Activated naive CD8-positive, alpha-beta T cell treated with anti-CD3 and anti-CD28 coated beads for 36 hours (primary cell): ENCODE data around the gene TOR1AIP2. TPM values are rescaled to one million over a fixed set of nuclear protein-coding genes. Genes with fewer than 3 reads are reported as not detected.
A peak's percentile ranks its signal among the peaks of the same experiment; 100 is the strongest.
"Not testable (repeated sequence)": the region's sequence is repeated elsewhere in the genome, so short reads cannot be mapped to it uniquely, and the experiment has no call there.

Source experiments
- DNase-seq: peaks from one replicate; pipeline ENCODE4 v3.0.0; 2021
- H3K27ac Mint-ChIP-seq: one replicate; pipeline ENCODE4 v1.8.0; 2022; ENCODE audit warnings: mild to moderate bottlenecking, moderate library complexity, mixed read lengths
- H3K27me3 Mint-ChIP-seq: one replicate; pipeline ENCODE4 v1.8.0; 2022; ENCODE audit warnings: mild to moderate bottlenecking, mixed read lengths
- H3K36me3 Mint-ChIP-seq: one replicate; pipeline ENCODE4 v1.8.0; 2021; ENCODE audit warnings: mild to moderate bottlenecking, mixed read lengths
- H3K4me1 Mint-ChIP-seq: one replicate; pipeline ENCODE4 v1.8.0; 2021; ENCODE audit warnings: mixed read lengths
- H3K4me3 Mint-ChIP-seq: one replicate; pipeline ENCODE4 v1.8.0; 2022; ENCODE audit warnings: mild to moderate bottlenecking, moderate library complexity, mixed read lengths
- H3K9me3 Mint-ChIP-seq: one replicate; pipeline ENCODE4 v1.8.0; 2022; ENCODE audit warnings: mixed read lengths
- total RNA-seq, 2 experiments: library from RNA; stranded (reverse); gene quantifications; one replicate each; pipeline ENCODE4 v1.2.3, GENCODE V29; 2021

The TOR1AIP2 gene
- total RNA-seq, 2 experiments from 2014 or later: 57.1 to 59.0 TPM

DNA sequence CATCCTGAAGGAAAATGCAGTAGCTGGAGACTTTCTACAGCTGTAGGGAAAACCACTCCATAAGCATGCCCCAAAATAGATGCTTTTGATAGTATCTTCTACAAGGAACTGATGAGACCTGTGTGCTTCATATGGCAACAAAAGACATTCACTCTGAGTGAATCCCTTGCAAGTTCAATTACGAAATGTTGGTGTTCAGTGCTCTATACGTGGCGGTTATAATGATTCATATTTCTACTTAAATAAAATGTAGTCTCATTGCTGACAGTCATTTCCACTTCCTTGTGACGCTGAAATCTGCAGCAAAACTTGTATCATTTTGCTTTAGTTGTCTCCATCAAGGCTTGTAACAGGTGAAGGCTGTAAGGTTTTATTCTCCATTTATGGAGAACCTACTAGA is 20.6 kb downstream of the TOR1AIP2 start:
- H3K4me1 Mint-ChIP-seq: peaks cover 5% of the 10 kb centered on the region
- H3K27me3 Mint-ChIP-seq: no peaks in the 10 kb centered on the region
- peaks cover 6% of the 10 kb centered on the region for H3K36me3 Mint-ChIP-seq
- no peak overlapping the region for H3K27ac Mint-ChIP-seq
- no peak for DNase-seq
- H3K9me3 Mint-ChIP-seq: no peaks in the 10 kb centered on the region
- no peak overlapping the region for H3K4me3 Mint-ChIP-seq

DNA sequence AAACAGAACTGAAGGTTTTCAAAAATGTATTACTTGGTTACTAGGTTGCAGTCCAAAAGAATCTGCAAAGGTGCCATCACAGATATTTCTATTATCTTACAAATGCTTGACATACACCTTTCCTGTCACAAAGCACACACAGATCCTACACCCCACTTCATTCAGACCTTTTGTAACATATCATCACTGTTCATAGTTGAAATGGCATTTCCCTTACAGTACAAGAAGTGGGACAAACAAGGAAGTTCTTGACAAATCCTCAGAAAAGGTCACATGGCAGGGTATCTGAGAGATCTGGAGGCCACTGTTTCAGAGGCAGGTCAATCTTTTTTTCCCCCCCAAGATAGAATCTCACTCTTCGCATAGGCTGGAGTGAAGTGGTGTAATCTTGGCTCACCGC is 21.3 kb downstream of the TOR1AIP2 start:
- H3K27me3 Mint-ChIP-seq: no peaks in the 10 kb centered on the region
- H3K4me1 Mint-ChIP-seq: peaks cover 5% of the 10 kb centered on the region
- no peak overlapping the region for H3K4me3 Mint-ChIP-seq

DNA sequence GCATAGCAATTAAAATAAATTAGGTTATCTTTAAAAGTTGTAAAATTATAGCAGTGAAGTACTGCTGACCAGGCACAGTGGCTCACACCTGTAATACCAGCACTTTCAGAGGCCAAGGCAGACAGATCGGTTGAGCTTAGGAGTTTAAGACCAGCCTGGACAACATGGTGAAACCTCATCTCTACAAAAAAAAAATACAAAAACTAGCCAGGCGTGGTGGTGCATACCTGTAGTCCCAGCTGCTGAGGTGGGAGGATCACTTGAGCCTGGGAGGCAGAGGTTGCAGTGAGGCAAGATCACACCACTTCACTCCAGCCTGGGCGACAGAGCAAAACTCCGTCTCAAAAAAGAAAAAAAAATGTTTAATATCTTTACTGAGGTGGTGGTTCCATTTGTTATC is 21.8 kb downstream of the TOR1AIP2 start:
- H3K27me3 Mint-ChIP-seq, H3K9me3 Mint-ChIP-seq, H3K4me1 Mint-ChIP-seq, DNase-seq, H3K4me3 Mint-ChIP-seq, H3K36me3 Mint-ChIP-seq, H3K27ac Mint-ChIP-seq: not testable (repeated sequence)

More for the DNA sequence above, 21.3 kb downstream of the TOR1AIP2 start:
- no peak for DNase-seq
- no peaks in the 10 kb centered on the region for H3K9me3 Mint-ChIP-seq
- H3K36me3 Mint-ChIP-seq: peaks cover 9% of the 10 kb centered on the region
- H3K27ac Mint-ChIP-seq: no peak overlapping the region

- Mint-ChIP-seq H3K27me3 (no peaks in the 10 kb centered on the region), H3K27ac (no peak overlapping the region), H3K9me3 (no peaks in the 10 kb centered on the region), H3K4me3 (no peak overlapping the region), H3K36me3 (peaks cover 13% of the 10 kb centered on the region), H3K4me1 (peaks cover 5% of the 10 kb centered on the region)
- DNase-seq: no peak
Observed at GRCh38 chr1:179853102-179853501, 24.5 kb downstream of the TOR1AIP2 start.

DNA sequence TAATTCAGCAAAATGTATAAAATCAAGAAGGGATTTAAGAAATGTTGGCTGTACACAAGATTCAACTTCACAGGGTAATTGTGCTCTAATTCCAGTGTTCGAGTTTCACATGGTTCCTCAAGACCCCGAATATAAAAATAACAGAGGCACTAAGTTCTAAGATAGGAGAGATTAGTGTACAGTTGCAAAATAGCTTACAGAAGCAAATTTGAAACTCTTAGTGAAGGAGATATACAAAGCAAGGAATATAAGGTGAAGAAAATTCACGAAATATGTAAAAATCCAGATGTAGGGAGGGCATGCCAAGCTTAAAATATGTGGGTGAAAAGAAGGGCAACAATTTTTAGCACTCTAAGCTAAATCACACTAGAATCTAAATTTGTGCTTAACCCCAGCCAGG is 29.4 kb downstream of the TOR1AIP2 start:
- Mint-ChIP-seq H3K4me3 (no peak overlapping the region), H3K4me1 (peaks cover 3% of the 10 kb centered on the region), H3K27me3 (no peaks in the 10 kb centered on the region), H3K27ac (no peak overlapping the region), H3K9me3 (no peaks in the 10 kb centered on the region), H3K36me3 (peaks cover 20% of the 10 kb centered on the region)
- no peak for DNase-seq

DNA sequence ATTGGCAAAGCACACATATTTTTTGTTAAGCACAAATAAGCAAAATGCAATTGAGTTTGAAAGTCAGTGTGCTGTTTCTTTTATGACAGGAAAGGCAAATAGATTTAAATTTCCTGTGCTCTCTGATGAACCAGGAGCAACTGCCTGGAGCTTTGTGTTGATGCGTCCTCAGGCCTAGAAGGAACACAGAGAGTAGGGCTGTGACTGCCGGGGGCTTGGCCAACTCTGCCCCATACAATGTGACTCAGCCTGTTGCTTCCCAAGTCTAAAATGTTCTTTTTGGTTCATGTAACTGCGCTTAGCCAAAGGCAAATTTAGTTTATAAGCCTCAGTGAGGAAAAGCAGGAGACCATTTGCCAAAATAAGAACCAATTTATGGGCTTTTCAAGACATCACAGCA is 37.5 kb downstream of the TOR1AIP2 start:
- peaks cover 9% of the 10 kb centered on the region for H3K36me3 Mint-ChIP-seq
- DNase-seq: no peak
- no peaks in the 10 kb centered on the region for H3K4me1 Mint-ChIP-seq
- H3K9me3 Mint-ChIP-seq: no peaks in the 10 kb centered on the region
- no peak overlapping the region for H3K4me3 Mint-ChIP-seq
- H3K27me3 Mint-ChIP-seq: no peaks in the 10 kb centered on the region
- H3K27ac Mint-ChIP-seq: no peak overlapping the region

DNA sequence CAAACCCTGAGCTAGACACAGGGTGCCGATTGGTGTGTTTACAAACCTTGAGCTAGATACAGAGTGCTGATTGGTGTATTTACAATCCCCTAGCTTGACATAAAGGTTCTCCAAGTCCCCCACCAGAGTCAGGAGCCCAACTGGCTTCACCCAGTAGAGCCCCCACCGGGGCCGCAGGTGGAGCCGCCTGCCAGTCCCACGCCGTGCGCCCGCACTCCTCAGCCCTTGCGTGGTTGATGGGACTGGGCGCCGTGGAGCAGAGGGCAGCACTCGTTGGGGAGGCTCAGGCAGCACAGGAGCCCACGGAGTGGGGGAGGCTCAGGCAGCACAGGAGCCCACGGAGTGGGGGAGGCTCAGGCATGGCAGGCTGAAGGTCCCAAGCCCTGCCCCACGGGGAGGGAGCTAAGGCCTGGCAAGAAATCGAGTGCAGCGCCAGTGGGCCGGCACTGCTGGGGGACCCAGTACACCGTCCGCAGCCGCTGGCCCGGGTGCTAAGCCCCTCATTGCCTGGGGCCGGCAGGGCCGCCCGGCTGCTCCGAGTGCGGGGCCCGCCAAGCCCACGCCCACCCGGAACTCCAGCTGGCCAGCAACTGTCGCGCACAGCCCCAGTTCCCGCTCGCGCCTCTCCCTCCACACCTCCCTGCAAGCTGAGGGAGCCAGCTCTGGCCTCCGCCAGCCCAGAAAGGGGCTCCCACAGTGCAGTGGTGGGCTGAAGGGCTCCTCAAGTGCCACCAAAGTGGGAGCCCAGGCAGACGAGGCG is 40.7 kb downstream of the TOR1AIP2 start:
- H3K4me3 Mint-ChIP-seq, H3K27ac Mint-ChIP-seq, H3K4me1 Mint-ChIP-seq, H3K27me3 Mint-ChIP-seq, H3K36me3 Mint-ChIP-seq, DNase-seq, H3K9me3 Mint-ChIP-seq: not testable (repeated sequence)

DNA sequence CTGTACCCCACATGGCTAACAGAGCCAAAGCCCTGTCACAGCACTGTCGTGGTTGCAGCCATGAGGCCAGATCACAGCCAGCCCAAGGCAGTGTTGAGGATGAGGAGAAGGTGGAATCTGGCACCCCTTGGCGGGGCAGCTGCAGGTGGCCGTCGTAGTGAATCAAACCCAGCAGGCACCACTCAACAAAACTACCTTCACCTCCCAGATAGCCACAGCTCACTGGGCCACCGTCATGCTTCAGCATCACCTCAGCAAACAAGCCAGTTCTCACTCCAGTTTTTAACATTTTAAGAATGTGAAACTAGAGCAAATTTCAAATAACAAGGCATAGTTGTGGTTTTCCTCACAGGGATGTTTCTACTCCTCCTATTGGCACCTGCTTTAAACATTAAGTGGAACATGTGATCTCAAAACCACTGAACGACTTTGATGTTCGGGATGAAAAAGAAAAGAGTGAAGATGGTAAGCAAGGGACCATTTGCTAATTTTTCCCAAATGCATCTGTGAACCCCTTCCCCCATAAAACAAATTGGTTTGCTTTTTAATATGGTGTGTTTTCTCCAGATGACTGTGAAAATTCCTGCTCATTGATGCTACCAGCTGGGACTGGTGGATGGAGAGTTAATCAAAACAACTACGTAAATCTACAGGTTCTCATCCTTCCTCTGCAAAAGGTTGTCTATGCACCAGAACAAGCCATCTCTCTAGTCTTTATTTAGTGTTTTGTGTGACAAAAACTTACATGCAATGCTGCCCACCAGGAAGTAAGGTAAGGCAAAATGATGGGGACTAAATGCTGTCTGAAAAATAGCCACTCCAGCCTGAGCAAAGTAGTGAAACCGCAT is 45.5 kb downstream of the TOR1AIP2 start:
- H3K27me3 Mint-ChIP-seq: no peaks in the 10 kb centered on the region
- peaks cover 1% of the 10 kb centered on the region for H3K36me3 Mint-ChIP-seq
- H3K4me3 Mint-ChIP-seq: no peak overlapping the region
- peaks cover 16% of the 10 kb centered on the region for H3K4me1 Mint-ChIP-seq
- no peaks in the 10 kb centered on the region for H3K9me3 Mint-ChIP-seq
- peak overlapping the region; percentile 50 for H3K27ac Mint-ChIP-seq
- peak; percentile 12 for DNase-seq

DNA sequence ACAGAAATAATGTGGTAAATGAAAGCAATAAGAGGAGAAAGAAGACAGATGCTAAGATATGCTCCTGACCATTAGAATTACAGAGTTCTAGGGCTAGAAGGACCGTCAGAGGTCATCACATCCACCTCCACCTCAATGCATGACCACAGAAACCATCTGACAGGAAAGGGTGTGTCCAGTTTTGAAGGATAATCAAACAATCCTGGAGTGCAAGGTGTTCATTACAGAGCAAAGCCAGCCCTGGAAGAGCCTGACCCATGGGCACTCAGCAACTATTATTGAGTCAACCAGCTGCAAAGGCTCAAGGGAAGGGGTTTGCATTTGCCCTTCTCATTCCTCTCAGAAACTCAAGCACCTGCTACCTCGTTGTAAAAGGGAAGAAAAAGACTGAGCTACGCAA is 46.4 kb downstream of the TOR1AIP2 start:
- Mint-ChIP-seq H3K36me3 (peaks cover 1% of the 10 kb centered on the region), H3K27me3 (no peaks in the 10 kb centered on the region), H3K4me1 (peaks cover 16% of the 10 kb centered on the region), H3K27ac (no peak overlapping the region), H3K4me3 (no peak overlapping the region), H3K9me3 (no peaks in the 10 kb centered on the region)
- no peak for DNase-seq

- Mint-ChIP-seq H3K27ac (no peak overlapping the region), H3K9me3 (no peaks in the 10 kb centered on the region), H3K4me3 (no peak overlapping the region), H3K27me3 (no peaks in the 10 kb centered on the region), H3K4me1 (peaks cover 16% of the 10 kb centered on the region), H3K36me3 (no peaks in the 10 kb centered on the region)
- DNase-seq: no peak
Observed at GRCh38 chr1:179828554-179829110, 49.0 kb downstream of the TOR1AIP2 start.

- H3K36me3 Mint-ChIP-seq: no peaks in the 10 kb centered on the region
- no peak overlapping the region for H3K4me3 Mint-ChIP-seq
- no peak overlapping the region for H3K27ac Mint-ChIP-seq
- H3K27me3 Mint-ChIP-seq: no peaks in the 10 kb centered on the region
- H3K9me3 Mint-ChIP-seq: no peaks in the 10 kb centered on the region
- H3K4me1 Mint-ChIP-seq: peaks cover 8% of the 10 kb centered on the region
- no peak for DNase-seq
Observed at GRCh38 chr1:179826626-179827280, 50.9 kb downstream of the TOR1AIP2 start.

- Mint-ChIP-seq H3K36me3 (no peaks in the 10 kb centered on the region), H3K4me1 (no peaks in the 10 kb centered on the region), H3K27me3 (no peaks in the 10 kb centered on the region), H3K4me3 (no peak overlapping the region), H3K27ac (no peak overlapping the region), H3K9me3 (no peaks in the 10 kb centered on the region)
- no peak for DNase-seq
Observed at GRCh38 chr1:179825798-179826460, 51.7 kb downstream of the TOR1AIP2 start.

- Mint-ChIP-seq H3K9me3 (no peaks in the 10 kb centered on the region), H3K36me3 (no peaks in the 10 kb centered on the region), H3K4me1 (no peaks in the 10 kb centered on the region), H3K27me3 (no peaks in the 10 kb centered on the region), H3K4me3 (no peak overlapping the region), H3K27ac (no peak overlapping the region)
- no peak for DNase-seq
Observed at GRCh38 chr1:179825206-179825605, 52.4 kb downstream of the TOR1AIP2 start.

- H3K27ac Mint-ChIP-seq: no peak overlapping the region
- DNase-seq: no peak
Observed at GRCh38 chr1:179824265-179824664, 53.3 kb downstream of the TOR1AIP2 start.

GRCh38 chr1:179823693-179824092 is 53.9 kb downstream of the TOR1AIP2 start:
- DNase-seq: no peak
- no peaks in the 10 kb centered on the region for H3K27me3 Mint-ChIP-seq

More at GRCh38 chr1:179824265-179824664, 53.3 kb downstream of the TOR1AIP2 start:
- no peaks in the 10 kb centered on the region for H3K27me3 Mint-ChIP-seq
- no peaks in the 10 kb centered on the region for H3K9me3 Mint-ChIP-seq
- H3K4me1 Mint-ChIP-seq: no peaks in the 10 kb centered on the region
- no peak overlapping the region for H3K4me3 Mint-ChIP-seq
- no peaks in the 10 kb centered on the region for H3K36me3 Mint-ChIP-seq

More at GRCh38 chr1:179823693-179824092, 53.9 kb downstream of the TOR1AIP2 start:
- H3K27ac Mint-ChIP-seq: no peak overlapping the region
- H3K36me3 Mint-ChIP-seq: no peaks in the 10 kb centered on the region
- no peaks in the 10 kb centered on the region for H3K4me1 Mint-ChIP-seq
- H3K4me3 Mint-ChIP-seq: no peak overlapping the region
- H3K9me3 Mint-ChIP-seq: no peaks in the 10 kb centered on the region
